Muscle of back (tissue), 11 donors: Measurements from ENCODE around the gene SPTBN5. TPM values are rescaled to one million over a fixed set of nuclear protein-coding genes. Genes with fewer than 3 reads are reported as not detected.
"Not testable (repeated sequence)": the region's sequence is repeated elsewhere in the genome, so short reads cannot be mapped to it uniquely, and the experiment has no call there.

Experiments
- DNase-seq, 3 donors: peaks; one replicate each; pipeline versions ENCODE4 v3.0.0 to v3.0.0-alpha.2; 2013
- polyA plus RNA-seq, 10 donors: library from polyadenylated mRNA; unstranded; fragments of 120-200 nt; gene quantifications; one replicate each; pipeline ENCODE4 v1.2.1, GENCODE V29; 2013; ENCODE audit not compliant: insufficient read length in 10 of 10

Gene SPTBN5
- polyA plus RNA-seq, 10 donors: 2.2 to 5.9 (median 3.1) TPM

DNA sequence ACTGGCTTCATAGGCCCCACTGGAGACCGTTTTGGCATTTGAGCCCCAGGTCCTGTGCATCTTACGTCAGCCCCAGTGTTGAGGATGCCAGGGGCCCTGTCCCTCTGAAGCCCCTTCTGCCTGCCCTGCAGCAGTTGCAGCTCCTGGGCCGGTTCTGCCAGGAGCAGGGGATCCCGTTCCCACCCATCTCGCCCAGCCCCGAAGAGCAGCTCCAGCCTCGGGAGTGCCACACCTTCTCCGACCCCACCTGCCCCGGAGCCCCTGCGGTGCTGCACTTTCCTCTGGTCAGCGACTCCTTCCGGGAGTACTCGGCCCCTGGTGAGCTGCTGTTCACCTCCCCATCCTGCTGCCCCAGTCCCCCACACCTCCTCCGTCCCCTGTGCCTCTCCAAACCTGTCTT is 46.6 kb downstream of the SPTBN5 start:
- DNase-seq: no peak

DNA sequence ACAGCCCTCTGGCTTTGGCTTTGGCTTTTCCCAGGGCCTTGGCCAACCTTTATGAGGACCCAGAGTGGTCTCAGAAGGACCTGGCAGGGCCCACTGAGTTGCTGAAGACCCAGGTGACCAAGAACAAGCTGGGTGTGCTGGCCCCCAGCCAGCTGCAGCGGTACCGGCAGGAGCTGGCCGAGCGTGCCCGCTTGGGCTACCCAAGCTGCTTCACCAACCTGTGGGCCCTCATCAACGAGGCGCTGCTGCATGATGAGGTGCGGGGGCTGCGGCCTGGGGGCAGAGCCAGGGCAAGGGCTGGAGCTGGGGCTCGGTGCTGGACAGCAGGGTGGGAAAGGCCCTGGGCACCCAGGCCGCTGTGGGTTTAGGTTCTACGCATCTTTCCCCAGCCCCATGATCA is 49.0 kb downstream of the SPTBN5 start:
- DNase-seq: no peak

DNA sequence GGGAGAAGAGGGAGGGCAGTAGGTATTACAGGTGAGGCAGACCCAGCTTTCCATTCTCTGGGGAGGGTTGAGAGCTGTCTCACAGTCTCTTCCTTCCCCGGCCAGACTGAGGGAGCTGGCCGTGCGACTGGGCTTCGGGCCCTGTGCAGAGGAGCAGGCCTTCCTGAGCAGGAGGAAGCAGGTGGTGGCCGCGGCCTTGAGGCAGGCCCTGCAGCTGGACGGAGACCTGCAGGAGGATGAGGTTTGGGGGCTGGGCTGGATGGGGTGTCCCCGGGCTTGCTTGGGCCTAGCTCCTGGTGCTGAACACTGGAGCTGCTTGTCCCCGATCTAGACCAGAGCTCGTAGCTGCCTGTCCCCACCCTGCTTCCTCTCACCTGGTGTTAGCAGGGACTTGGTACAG is 50.3 kb downstream of the SPTBN5 start:
- DNase-seq: no peak

DNA sequence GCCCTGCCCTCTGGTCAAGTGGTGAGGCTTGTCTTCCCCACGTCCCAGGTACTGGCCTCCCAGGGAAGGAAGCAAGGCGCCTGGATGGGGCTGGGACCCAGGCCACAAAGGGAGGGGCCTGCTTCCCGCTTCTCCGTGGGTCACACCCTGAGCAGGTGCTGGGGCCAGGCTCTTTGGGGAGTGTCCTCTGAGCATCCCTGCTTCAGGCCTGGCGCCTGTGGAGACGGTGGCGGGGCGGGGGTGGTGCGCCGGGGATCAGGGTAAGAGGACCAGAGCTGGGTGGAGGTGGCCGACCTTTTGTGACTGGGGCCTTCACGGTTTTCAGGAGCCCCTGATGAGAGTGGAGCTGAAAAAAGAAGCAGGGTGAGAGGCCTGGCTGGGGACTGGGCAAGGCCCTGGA is 51.6 kb downstream of the SPTBN5 start:
- no peak for DNase-seq

DNA sequence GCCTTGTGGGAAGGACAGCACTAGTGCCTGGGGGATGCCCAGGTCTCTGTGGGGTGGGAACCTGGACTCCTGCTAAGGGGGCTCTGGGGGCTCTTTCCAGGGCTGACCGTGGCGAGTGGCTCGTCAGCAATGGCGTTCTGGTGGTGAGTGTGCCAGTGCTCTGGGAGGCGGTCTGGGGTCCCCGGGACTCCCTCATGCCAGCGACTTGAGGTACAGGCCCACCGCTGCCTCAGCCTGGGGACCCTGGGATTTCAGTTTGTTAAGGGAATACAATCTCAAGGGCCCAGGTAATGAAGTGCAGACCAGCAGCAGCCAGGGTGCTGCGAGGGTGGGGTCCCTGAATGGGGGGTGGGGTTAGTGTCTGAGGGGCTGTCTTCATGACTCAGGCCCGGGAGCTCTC is 52.7 kb downstream of the SPTBN5 start:
- no peak for DNase-seq

DNA sequence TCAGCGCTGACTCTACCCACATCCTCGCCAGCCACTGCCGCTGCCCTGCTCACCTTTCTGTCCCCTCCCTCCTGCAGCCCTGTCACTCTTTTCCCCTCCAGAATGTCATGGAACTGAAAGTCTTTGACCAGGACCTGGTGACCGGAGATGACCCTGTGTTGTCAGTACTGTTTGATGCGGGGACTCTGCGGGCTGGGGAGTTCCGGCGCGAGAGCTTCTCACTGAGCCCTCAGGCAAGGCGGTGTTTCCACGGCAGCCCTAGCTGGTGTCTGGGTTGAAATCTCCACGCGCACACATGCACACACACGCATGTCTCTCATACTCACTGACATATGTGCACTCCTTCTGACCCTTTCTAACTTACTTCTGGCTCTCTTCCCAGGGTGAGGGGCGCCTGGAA is 53.2 kb downstream of the SPTBN5 start:
- no peak for DNase-seq

DNA sequence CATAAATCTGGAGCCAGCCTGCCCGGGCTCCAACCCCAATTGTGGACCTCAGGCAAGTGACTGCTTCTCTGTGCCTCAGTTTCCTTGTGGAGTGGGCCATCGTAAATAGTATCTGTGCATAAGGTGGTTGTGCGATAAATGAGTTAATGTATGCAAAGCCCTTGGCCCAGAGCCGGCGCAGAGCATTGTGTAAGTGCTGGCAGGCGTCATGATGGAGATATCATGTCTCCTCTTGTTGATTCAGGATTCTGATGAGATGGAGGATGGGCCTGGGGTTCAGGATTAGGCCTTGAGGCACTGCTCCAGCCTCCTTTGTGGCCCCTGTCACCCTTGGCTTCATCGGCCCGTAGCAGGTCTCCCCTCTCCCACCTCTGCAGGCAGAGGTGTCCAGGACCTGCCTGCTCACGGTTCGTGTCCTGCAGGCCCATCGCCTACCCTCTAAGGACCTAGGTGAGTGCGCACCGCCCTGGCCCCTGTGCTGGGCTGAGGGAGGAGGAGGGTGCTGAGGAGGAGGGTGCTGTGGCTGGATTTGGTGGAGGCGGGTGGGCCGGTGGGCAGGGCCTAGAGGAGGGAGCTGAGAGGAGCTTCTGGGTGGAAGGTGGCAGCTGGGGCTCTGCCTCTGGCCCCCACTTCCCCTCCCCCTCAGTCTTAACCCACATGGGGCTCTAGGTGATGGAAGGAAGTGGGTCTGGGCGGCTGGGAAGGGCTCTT is 53.9 kb downstream of the SPTBN5 start:
- DNase-seq: no peak

DNA sequence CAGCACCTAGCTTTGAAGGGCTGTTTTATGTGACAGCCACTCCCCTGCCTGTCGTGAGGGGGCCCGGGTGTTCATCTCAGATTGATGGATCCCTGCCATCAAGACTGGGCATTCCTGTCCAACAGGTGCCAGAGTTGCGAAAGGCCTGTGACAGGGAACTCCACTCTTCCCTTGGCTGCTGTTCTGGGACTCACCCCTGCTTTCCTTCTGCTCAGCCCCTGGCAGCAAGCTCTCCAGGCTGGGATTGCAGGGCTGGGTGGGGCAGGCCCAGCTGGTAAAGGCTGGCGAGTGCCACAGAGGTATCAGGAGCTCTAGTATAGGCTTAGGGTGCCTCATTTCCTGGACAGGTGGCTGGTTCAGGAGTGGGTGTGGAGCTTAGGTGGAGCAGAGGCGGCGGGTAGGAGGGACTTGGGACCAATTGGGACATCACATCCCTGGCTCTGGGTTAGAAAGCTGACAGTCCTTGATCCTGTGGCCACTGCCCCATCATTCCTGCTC is 55.4 kb downstream of the SPTBN5 start, which contains the start of gene PLA2G4B:
TSS of gene PLA2G4B (plus strand) at position 448 of the 498 bp plus-strand sequence. CDS start 67 bp downstream, outside the sequence.
- DNase-seq: peak in 2 of 3 donors; percentile 32 to 47

DNA sequence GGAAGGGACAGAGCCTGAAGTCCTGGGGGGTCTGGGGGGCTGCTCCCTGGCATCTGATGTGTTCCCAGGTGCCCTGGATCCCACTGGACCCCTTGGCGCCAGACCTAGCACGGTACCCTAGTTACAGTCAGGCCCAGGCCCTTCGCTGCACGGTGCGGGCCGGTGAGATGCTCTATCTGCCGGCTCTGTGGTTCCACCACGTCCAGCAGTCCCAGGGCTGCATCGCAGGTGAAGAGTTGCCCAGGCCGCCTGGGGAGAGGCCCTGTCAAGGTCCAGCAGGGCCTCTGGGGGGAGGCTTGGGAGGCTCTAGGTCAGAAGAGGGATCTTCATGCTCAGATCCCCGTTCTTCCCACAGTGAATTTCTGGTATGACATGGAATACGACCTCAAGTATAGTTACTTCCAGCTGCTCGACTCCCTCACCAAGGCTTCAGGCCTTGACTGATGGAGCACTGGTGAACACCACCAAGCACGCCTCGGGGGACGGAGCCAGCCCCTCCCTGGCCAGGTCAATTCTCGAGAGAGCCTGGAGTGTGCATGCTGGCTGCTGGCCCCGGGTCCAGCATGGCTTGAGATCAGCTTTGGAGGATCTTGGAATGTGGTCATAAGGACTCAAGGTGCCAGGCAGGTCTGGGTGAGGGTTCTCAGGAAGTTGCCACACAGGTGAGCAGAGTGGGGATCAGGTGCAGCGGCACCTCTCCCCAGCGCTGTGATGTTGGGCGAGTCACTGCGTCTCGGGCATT is 57.0 kb downstream of the SPTBN5 start:
- DNase-seq: no peak

DNA sequence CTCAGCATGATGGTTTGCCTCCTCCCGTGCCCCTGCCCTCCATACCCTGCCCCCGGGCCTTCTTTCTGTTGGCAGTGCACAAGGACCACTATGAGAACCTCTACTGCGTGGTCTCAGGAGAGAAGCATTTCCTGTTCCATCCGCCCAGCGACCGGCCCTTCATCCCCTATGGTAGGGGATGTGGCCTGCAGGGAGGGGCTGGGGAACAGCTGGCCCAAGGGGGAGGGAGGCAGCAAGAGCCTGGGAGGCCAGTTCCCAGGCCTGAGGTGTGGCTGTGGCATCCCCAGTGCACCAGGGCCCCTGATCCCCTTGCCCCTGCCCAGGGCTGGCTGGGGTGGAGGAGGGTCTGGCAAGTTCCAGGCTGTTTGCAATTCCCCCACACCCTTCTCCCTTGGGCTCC is 57.8 kb downstream of the SPTBN5 start:
- DNase-seq: no peak

DNA sequence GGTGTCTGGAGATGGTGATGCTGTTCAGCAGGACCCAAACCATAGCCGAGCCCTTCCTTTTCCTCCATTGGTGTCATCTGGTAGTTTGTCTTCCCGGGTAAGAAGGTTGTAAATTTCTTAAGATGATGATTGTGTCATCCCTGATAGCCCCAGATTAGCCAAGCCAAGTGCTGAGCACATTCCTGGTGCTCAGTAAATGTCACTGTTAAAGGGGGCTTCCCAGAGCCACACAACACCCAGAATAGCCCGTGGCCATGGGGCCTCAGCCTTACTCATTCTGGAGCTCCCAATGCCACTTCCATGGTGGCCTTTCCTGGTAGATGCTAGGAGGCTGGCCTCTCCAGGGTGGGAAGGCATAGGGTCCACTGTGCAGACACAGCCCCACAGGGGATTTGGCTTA is 59.8 kb downstream of the SPTBN5 start:
- no peak for DNase-seq

DNA sequence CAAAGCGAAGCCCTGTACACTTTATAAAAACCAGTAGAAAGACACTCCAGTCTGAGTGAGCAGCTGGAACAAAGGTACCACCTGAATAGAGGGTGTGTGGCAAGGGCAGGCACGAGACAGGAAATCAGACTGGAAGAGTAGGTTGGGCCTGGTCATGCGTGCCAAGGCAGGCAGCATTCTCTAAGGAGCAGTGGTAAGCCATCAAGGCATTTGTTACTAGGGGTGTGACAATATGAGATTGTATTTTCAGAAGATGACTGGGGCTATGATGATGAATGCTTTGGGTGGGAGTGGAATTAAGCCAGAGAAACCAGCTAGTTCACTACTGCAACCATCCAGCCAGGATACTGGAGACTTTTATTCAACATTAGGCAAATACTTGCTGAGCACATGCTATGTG is 61.0 kb downstream of the SPTBN5 start:
- no peak for DNase-seq

DNA sequence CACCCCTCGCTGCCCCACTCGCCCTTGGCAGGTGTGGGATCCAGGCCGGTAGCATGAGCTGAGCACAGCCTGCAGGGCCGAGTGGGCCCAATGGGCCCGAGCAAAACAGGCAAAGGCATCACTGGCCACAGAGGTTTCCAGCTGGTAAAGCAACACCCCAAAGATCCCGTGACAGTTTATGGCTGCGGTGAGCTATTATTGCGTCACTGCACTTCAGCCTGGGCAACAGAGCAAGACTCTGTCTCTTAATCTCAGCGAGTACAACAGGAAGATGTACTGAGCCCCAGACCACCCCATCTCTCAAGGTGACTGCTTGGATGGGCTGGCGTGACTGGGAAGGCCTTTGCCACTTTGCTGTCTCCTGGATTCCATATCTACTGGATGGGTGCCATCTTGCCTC is 61.6 kb downstream of the SPTBN5 start:
- no peak for DNase-seq

DNA sequence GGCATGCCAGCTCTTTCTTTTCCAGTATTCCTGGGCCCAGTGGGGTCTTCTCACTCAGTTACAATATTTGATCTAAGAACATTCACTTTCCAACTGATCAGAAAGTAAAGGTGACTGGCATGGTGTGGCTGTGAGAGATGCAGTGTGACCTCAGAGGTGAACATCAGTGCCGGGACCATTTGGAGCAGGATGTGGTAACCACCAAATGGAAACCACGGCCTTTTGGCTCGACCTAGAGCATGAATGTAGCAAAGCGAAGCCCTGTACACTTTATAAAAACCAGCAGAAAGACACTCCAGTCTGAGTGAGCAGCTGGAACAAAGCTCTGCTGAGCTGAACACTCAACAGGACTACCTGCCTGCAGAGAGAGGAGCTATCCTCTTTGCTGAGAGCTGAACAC is 62.6 kb downstream of the SPTBN5 start:
- DNase-seq: not testable (repeated sequence)

DNA sequence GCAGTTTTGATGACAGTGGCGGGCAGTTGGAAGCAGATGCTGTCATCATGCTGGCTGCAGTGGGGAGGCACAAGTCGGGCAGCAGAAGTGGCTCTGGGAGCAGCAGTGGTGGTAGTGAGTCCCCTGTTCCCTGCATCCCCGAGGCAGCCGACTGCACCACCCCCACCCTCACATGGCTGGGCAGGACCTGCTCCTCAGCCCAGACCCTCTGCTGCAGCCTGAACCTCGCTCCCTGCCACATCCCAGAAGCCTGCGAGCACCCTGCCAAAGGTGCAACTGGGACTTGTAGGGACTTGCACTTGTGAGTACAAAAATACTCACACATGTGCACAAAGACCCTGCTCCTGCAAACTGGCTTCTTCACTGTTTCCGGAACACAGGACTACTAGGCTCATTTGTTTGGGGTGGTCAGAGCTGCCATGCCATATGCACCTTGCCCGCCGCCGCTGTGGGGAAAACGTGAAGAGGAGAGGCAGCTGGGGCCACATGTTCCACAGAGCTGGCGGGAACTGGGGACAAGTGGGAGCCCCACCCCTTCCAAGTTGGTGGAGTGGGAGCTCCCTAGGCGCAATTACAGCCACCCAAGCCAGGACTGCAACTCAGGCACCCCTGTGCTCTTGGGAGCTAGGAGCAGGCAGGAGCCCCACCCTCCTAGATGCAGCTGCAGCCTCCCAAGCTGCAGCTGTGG is 63.8 kb downstream of the SPTBN5 start:
- DNase-seq: no peak

DNA sequence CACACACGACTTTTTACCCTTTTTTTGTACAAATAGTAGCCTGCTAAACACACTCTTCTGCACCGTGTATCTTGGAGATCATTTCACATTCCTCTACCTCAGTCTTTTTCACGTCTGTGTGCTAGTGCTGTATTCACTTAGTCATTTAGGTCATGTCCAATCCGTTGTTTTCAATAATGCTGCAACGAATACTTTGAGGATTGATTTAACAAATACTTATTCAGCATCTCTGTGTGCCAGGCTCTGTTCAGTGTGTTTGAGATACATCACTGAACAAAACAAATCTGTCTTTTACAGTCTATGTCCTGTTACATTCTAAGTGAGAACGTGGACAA is 65.1 kb downstream of the SPTBN5 start:
- no peak for DNase-seq

DNA sequence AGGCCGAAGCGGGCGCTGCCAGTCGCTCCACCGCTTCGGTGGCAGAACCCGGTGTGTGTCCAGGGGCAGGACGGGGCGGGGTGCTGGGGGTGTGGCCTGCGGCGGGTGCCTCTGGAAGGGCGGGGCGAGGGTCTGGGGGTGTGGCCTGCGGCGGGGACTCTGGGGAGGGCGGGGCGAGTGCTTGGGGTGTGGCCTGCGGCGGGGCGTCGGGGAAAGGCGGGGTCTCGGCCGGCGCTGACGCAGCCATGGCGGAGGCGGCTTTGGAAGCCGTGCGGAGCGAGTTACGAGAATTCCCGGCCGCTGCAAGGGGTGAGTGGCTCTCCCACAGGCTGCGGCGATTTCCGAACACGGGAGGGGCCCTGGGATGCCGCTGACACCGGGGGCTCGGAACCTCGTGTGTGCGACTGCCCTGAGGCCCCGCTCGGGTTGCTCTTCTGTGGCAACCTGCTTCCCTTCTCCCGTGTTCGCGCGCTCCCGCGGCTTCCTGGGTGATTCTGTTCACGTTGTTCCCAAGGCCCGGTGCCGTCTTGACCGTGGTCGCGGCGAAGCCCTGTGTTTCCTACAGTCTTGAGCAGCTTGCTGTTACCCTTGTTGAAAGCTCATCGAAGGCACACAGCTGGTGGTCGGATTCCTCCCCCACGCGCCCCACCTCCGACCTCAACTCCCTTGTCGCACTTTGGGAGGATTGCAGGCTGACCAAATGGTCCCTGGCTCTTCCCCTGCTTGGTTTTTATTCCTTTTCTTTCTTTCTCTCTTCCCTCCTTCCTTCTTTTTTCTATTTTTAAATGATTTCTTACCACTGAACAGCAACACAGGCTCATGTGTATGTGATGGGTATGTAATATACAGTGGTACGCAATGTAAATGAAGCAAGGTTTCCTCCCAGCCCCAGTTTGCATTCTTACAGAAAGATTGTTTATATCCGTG is 65.7 kb downstream of the SPTBN5 start, which contains the start of gene JMJD7:
TSS of gene JMJD7 (plus strand) at position 213 of the 927 bp plus-strand sequence. CDS start at position 246, 33 bp downstream.
- DNase-seq: peak; percentile 85 to 96 (median 92)

DNA sequence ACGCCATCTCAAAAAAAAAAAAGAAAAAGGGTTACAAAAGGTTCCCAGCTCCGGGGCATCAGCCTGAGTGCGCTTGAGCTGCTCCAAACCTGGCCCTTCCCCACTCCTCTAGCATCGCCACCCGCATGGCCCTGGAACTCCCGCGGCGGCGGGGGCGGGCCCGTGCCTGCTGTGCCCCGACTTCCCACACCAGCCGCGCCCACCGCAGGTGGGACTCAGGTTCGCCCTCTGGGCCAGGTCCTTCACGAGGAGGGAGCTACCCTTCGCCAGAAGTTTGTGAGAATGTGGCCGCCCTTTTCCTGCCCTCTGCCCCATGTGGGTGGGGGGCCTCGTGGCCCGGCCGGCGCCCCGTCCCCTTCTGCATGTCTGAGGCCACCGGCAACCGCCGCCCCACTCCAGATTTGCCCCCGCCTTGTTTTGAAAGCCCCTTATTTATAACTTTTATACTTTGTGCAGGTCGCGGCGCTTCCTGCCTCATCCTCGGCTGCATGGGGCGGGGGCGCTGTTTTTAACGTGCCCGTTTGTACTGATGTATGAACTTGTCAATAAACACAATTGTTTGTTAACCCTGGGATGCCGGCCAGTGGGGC is 66.5 kb downstream of the SPTBN5 start:
- DNase-seq: no peak

DNA sequence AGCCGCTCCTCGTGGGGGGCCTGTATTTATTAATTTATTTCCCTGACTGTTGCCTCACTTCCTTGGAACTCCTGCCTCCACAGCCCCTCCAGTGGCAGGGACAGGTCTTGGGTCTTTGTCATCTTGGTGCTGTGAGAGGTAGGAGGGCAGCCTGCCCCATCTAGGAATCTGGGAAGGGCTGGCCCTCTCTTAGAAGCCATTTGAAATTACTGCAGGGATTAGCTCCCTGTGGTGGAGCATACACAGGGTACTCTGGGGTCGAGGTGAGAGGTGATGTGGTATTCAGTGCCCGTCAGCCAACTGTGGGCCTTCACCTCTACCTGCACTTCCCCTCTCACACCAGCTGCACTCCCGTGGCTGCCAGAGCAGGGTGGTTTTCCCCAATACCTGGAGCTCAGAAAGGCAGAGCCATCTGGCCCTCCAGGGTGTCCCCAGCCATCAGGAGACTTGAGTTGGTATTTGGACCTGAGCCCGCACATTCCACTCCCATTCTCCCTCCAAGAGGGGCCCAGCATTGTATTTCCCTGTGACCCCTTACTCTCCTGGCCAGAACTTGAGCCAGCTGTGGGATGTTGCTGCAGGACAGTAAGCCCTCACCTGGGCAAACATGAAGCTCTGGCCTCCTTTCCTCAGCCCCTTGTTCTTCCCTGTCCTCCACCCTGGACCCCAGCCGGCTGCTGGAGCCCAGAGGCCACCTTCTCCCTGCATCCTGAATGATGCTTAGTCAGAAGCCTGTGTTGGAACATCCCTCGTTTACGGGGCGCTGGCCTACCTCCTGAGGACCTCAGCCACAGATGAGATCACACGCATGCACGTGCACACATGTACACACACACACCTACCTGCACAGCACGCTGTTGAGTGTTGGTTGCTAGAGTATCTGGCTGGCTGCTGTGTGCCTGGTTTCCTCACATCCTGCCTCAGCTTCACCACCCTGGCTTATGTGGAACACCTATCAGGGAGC is 68.0 kb downstream of the SPTBN5 start:
- no peak for DNase-seq

DNA sequence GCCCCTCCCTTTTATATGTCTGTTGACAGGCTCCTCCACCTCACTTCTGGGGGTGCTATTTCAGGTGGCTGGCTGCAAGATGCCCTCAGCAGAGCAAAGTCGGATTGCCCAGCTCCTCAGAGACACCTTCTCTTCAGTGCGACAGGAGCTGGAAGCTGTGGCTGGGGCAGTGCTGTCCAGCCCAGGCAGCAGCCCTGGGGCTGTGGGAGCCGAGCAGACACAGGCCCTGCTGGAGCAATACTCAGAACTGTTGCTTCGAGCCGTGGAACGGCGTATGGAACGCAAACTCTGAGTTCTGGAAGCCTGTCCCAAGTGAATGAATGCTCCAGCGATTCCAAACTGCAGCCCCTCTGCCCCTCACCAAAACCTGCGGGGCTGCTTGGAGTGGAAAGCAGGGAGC is 68.7 kb downstream of the SPTBN5 start:
- no peak for DNase-seq
